ENCODE data around the gene GTF2H1.

GTF2H1 gene

DNA sequence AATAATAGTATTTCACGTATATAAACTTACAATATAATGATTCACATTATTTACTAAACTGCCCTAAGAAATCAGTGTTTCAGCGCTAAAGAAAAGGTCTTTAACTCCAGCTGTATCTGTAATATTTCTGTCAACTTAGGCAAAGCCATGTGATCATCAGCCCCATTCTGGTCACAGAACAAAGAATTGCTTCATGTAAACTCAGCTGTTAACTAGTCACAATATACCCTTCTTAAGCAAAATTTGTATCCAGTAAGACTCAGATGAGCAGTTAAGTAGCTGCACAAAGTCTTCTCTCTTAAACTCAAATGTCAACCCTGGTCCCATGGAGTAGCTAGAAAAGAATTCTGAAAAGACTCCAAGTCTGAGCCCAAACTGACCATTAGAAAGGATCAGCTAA is 27.1 kb upstream of the GTF2H1 start:
- H3K27ac ChIP-seq: no peak overlapping the region
- no peak for TF ChIP-seq ZFX (IDR thresholded peaks at IDR 0.05)
- TF ChIP-seq, protein P1, sequence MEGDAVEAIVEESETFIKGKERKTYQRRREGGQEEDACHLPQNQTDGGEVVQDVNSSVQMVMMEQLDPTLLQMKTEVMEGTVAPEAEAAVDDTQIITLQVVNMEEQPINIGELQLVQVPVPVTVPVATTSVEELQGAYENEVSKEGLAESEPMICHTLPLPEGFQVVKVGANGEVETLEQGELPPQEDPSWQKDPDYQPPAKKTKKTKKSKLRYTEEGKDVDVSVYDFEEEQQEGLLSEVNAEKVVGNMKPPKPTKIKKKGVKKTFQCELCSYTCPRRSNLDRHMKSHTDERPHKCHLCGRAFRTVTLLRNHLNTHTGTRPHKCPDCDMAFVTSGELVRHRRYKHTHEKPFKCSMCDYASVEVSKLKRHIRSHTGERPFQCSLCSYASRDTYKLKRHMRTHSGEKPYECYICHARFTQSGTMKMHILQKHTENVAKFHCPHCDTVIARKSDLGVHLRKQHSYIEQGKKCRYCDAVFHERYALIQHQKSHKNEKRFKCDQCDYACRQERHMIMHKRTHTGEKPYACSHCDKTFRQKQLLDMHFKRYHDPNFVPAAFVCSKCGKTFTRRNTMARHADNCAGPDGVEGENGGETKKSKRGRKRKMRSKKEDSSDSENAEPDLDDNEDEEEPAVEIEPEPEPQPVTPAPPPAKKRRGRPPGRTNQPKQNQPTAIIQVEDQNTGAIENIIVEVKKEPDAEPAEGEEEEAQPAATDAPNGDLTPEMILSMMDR (conservative IDR thresholded peaks at IDR 0.05): no peak

DNA sequence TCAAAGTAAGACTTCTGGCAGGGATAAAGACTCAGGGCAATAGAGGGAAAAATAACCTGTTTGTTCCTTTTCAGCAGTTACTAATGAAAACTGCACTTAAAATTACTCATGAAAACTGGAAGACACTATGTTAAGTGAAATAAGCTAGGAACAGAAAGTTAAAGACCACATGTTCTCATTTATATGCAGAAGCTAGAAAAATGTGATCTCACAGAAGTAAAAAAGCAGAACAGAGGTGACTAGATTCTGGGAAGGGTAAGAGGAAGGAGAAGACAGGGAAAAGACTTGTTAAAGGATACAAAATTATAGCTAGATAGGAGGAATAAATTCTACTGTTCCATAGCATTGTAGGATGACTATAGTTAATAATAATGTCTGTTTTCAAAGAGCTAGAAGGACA is 22.6 kb upstream of the GTF2H1 start:
- TF ChIP-seq, protein P1 (conservative IDR thresholded peaks at IDR 0.05): no peak
- no peak for TF ChIP-seq ZFX (IDR thresholded peaks at IDR 0.05)
- H3K27ac ChIP-seq: no peak overlapping the region

DNA sequence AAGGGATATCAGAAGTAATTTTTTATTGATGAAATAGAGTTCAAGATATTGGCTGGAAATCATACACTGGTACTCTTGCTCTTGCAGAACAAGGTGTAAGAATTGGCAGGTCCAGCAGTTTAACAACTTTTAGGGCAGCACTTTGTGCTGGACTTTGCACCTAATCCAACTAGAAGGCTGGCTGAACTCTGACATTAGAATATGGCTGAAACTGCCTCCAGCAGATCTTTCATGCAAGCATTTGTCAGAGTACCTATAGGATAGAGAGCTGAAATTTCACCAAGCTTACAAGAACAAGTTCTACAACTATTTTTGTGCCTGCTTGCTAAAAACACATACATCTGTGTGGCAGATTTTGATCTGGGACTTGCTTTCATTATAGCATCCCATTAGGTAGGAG is 17.6 kb upstream of the GTF2H1 start:
- no peak overlapping the region for H3K27ac ChIP-seq
- TF ChIP-seq, protein P1 (conservative IDR thresholded peaks at IDR 0.05): no peak
- no peak for TF ChIP-seq ZFX (IDR thresholded peaks at IDR 0.05)

DNA sequence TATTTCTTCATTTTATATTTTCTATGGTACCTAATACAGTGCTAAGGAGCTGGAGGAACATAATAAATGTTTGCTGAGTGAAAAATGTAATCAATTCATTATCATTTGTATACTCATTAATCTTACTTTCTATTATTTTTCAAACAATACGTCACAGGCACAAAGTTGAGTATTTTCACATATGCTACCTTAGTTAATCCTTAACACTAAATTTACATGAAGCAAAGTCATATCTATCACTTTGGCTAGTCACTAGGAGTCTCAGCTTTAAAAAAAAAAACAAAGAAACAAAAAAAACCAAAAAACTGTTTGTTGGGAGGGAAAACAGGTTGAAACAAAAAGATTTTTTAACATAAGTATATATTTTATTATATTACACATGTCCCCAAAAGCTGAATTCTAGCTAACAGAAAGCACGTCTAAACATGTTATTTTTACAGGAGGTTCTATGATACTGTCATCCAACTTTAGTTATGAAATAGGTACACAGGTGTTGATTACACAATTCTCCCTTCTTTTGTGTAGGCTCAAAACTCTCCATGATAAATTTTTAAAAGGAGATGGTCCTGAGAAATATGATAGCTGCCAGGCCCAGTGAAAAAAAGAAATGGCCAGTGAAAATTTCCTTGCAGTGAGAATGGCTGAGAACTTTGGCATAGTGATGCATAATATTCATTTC is 14.8 kb upstream of the GTF2H1 start:
- no peak overlapping the region for H3K27ac ChIP-seq
- TF ChIP-seq, protein P1 (conservative IDR thresholded peaks at IDR 0.05): no peak

DNA sequence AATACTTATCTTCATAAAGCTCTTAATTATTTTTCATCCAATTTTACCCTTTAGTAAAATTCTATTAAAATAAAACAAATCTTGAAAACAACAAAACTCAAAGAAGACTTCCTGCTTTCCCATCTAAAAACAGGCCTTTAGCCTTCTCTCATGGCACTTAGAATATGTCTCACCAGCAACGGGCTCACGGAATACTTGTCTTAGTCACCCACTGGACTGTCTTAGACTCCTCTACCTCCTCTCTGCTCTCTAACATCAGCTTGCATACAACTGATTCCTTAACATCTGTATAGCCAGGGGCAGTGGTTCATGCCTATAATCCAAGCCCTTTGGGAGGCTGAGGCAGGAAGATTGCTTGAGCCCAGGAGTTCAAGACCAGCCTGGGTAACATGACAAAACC is 14.1 kb upstream of the GTF2H1 start:
- no peak overlapping the region for H3K27ac ChIP-seq
- TF ChIP-seq ZFX (IDR thresholded peaks at IDR 0.05): no peak

DNA sequence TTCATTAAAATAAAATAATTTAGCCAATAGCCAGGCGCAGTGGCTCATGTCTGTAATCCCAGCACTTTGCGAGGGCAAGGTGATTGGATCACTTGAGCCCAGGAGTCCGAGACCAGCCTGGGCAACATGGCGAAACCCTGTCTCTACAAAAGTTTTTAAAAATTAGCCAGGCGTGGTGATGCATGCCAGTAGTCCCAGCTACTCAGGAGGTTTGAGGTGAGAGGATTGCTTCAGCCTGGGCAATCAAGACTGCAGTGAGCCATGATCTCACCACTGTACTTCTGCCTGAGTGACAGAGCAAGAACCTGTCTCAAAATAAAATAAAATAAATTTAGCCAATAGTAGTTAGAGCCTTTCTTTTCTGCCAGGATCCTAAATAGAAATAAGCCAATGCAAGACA is 12.7 kb upstream of the GTF2H1 start:
- H3K27ac ChIP-seq: no peak overlapping the region
- TF ChIP-seq, protein P1 (conservative IDR thresholded peaks at IDR 0.05): no peak
- no peak for TF ChIP-seq ZFX (IDR thresholded peaks at IDR 0.05)

DNA sequence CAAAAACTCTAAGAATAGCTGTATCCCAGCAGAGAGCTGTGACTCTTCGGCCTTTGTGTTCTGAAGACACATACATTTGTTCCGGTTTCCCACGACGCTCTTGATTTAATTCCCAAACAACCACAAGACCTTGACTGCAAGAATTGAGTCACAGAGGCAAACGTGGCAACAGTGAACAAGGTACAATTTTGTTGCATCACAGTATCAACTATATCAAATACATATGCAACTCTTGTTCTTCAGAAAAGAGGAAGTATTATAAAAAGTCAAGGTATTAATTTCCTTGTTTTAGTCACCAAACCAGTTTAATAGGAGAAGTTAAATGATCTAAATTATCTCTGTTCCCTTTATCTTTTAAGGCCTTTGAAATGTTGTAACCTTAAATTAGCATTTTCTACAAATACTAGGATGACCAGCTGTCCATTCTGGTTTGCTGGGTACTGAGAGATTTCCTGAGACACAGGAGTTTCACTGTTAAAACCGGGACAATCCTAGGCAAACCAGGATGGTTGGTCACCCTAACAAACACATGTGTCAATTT is 11.5 kb upstream of the GTF2H1 start:
- no peak for TF ChIP-seq ZFX (IDR thresholded peaks at IDR 0.05)
- TF ChIP-seq, protein P1 (conservative IDR thresholded peaks at IDR 0.05): no peak
- no peak overlapping the region for H3K27ac ChIP-seq

DNA sequence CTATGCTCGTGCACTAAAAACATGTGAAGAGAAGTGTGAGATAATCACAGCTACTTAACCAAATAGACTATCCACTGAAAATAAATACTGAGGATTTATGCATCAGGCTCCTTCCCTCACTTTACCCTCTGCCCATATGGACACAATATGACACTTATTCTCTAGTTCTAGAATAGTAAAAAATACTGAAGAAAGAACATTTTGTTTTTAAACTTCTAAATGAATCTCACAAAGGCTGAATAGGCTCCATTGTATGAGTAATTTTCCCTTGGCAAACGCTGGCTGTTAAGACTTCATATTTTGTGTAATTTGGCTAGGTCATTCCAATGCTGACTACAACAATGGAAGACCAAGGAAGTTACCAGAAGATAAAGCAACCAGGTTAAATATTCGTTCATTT is 10.4 kb upstream of the GTF2H1 start:
- no peak overlapping the region for H3K27ac ChIP-seq
- no peak for TF ChIP-seq ZFX (IDR thresholded peaks at IDR 0.05)
- TF ChIP-seq, protein P1 (conservative IDR thresholded peaks at IDR 0.05): no peak
